HG03135 (cell line): ENCODE data around the gene KCTD12.

Source experiments
- ATAC-seq: cut with Tn5 transposase; IDR thresholded peaks from one replicate; pipeline ENCODE4 v1.9.1; 2021; ENCODE audit warnings: mild to moderate bottlenecking, moderate library complexity; ENCODE audit not compliant: unreplicated experiment

Gene KCTD12

DNA sequence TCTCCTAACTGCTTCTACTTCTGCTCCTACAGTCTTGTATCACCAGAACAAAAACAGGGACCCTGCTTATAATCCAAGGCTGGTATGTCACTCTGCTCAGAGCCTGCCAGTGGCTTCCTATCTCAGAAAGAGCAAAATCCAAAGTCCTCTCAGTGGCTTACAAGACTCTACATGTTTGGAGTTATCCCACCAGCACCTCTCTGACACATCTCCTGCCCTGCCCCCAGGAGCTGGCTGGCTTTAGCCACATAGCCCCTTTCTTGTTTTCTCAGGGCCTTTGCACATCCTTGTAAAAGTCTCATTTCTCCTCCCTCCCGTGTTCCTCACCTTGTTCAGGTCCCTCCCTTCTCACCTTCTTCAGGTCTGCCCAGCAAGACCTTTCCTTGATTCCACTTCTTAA is 2.2 kb upstream of the KCTD12 start:
- no peak for ATAC-seq

DNA sequence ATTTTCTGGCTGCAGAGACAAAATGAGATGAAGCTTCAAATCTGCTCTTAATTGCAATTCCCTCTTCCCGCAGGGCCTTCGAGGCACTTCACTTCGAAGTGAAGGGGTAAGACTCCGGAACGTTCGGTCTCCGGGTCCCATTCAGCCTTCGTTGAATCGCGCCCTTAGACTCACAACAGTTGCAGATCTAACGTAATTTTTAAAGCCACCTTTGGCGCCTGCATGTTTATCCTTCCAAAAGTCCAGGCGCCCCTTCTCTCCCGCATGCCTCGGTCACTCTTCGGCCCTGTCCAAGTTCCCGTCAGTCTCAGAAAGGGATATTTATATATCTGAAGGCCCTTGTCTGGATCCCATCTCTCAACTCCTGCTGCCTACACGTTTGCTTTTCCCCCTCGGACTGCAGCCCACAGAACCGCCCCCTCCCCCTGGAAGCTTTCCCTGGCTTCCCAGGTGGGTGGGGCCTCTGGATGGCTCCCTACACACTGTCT is 915 bp upstream of the KCTD12 start:
- no peak for ATAC-seq

DNA sequence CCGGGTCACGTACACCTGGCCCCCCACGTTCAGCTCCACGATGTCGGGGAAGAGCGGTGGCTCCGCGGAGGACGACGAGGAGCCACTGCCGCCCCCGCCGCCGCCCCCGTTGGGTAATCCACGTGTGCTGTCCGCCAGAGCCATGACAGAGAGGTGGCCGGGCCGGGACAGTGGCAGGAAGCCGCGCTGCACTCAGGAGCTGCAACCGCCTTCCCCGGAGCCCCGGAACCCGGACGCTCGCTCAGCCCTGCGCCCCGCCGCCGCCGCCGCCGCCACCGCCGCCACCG is 257 bp downstream of the KCTD12 start:
- peak; percentile 39 for ATAC-seq

- peak; percentile 48 for ATAC-seq
Measured at GRCh38 chr13:76885203-76886004, 801 bp downstream of the KCTD12 start.

DNA sequence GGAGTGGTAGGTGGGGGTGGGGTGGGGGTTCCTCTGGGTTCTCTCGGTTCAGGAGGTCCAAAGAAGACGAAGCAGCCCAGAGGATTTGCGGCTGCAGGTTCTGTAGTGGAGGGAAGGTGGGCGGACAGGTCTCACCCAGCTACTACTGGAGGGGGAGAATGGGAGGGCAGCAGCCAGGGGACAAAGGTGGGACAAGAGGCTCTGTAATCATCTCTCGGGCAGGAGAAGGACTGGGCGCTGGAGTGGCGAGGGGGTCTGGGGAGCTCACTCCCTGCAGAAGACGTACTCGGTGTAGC is 1.4 kb downstream of the KCTD12 start:
- no peak for ATAC-seq

GRCh38 chr13:76884186-76884906 is 1.9 kb downstream of the KCTD12 start:
- no peak for ATAC-seq

- no peak for ATAC-seq
Measured at GRCh38 chr13:76883236-76883635, 3.0 kb downstream of the KCTD12 start.

DNA sequence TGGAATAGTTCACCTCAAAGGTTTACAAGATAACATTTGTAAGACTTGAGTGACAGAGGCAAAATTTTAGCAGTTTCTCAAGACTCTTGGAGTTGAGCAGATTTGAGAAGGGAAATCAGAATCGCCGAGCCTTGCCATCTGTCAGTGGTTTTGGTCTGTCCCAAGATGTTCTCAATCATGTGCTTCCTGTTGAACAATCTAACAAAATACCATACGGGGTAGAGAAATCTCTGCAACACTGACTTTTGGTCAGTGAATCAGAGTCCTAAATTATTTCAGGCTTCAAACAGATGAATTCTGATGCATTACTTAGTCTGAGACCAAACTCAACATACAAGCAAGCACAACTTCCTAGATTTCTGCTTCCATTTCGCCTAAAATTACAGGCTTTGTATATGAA is 3.8 kb downstream of the KCTD12 start:
- ATAC-seq = no peak

GRCh38 chr13:76879883-76880270 is 6.3 kb downstream of the KCTD12 start:
- ATAC-seq = no peak

DNA sequence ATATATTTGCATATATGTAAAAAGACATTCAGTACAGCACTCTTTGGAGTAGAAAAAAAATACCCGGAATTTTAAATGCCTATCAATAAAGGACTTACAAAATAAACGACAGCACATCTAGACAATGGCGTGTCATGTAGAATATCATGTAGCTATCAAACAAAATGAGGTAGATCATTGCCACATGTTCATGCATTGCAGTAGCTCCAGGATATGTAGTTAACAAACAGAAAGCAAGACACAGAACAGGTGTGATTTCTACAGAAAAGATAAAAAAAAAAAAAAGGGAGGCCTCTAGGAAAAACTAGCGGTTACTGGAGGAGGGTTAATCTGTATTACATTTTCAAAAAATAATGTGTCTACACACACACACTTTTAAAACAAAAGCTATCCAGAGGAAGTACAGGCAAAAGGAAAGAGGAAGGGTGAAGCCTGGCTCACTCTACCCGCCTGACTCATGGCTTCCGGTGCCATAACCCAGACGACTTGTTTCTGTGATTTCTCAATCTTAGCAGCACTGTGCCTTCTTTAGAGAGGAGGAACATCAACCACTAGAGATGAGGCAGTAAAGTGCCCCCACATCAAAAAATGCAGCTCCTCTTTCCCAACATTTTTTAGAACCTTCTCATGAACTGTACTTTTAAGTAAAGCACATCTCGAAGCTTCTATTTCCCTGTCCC is 6.9 kb downstream of the KCTD12 start:
- ATAC-seq = peak; percentile 97

GRCh38 chr13:76878043-76878442 is 8.2 kb downstream of the KCTD12 start:
- ATAC-seq = no peak

DNA sequence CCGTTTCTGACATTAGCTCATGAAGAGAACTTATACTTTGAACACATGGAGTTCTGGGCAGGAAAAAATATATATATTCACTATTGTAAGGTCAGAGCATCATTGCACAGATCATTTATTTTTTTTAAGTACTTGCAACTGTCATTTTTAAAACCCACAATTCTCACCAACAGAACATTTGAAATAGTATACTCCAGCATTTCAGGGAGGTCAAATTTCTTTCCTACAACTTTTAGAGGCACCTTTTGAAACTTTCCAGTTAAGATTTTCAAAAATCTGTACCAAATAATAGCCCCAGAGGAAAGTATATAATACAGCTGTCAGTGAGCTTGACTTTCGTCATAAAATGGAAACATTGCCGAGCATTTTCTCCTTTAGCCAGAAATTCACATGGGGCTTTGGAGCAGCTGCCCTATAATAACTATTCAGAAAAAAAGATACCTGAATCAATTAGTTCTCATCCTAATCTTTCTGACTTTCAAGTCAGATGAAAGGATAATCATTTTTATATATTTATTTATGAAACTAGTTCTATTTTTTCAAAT is 10.9 kb downstream of the KCTD12 start:
- no peak for ATAC-seq

GRCh38 chr13:76874479-76874878 is 11.7 kb downstream of the KCTD12 start:
- ATAC-seq = peak; percentile 58

GRCh38 chr13:76873445-76873844 is 12.8 kb downstream of the KCTD12 start:
- ATAC-seq = no peak

- ATAC-seq = no peak
Measured at GRCh38 chr13:76872675-76873074, 13.5 kb downstream of the KCTD12 start.

GRCh38 chr13:76871432-76871831 is 14.8 kb downstream of the KCTD12 start:
- ATAC-seq = no peak

- ATAC-seq = no peak
Measured at GRCh38 chr13:76868371-76868770, 17.8 kb downstream of the KCTD12 start.

DNA sequence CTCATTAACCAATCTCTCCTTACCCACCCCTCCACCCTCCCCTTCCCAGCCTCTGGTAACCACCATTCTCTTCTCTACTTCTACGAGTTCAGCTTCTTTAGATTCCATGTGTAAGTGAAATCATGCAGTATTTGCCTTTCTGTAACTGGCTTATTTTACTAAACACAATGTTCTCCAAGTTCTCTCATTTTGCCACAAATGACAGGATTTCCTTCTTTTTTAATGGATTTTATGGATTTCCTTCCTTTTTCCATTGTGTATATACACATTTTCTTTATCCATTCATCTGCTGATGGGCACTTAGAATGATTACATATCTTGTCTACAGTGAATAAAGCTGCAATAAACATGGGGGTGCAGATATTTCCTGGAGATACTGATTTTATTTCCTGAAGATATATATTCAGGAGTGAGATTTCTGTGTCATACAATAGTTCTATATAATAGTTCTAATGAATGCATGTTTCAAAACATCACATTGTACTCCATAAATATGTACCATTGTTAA is 20.2 kb downstream of the KCTD12 start:
- no peak for ATAC-seq

DNA sequence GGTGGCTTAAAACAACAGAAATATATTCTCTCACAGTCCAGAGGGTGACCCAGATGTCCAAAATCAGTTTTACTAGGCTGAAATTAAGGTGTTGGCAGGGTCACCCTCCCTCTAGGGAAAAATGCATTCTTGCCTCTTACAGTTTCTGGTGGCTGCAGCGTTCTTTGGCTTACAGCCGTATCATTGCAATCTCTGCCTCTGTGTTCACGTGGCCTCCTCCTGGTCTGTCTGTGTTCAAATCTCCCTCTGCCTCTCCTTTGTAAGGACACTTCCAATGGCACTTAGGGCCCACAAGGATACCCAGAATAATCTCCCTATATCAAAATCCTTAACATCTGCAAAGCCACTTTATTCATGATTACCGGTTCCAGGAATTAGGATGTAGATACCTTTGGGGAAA is 21.1 kb downstream of the KCTD12 start:
- no peak for ATAC-seq

GRCh38 chr13:76864259-76864658 is 21.9 kb downstream of the KCTD12 start:
- ATAC-seq = no peak

DNA sequence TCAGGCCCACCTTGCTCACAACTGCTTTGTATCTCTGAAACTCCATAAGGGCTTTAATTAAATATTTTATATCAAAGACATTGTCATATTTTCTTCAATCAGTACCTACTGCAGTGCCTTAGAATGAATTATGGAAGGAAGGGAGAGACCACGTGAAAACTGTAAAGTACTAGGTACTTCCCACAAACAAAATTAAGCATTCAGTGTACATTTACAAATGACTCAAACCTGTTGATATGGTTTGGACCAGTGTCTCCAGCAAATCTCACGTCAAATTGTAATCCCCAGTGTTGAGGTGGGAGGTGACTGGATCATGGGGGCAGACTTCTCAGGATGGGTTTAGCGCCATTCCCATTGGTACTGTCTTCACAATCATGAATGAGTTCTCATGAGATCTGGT is 23.2 kb downstream of the KCTD12 start:
- ATAC-seq = no peak

DNA sequence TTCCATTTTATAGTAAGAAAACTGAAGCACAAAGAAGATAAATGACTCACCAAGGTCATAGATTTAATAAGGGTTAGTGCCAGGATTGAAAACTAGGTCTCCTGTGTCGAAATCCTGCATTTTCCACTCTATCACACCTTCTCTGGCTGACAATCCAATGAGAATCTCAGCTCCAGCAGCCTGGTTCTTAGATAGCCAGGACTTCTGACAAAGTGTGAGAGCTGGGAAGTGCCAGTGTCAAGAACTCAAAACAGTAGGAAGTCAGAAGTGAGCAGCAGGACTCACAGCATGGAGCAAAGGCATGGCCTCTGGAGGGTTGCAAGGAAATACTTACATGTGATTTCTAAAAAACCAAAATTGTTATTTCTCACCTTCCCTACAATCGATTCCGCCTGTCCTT is 24.3 kb downstream of the KCTD12 start:
- no peak for ATAC-seq
